NCI-H345 treated with DMSO at 0.1 percent for 48 hours (cell line): ENCODE data around the gene ATP10D.
"Not testable (repeated sequence)": the region's sequence is repeated elsewhere in the genome, so short reads cannot be mapped to it uniquely, and the experiment has no call there.

Source experiments
- DNase-seq: peaks from one replicate; lab custom pipeline; 2025; ENCODE audit not compliant: unreplicated experiment; lab: John Stamatoyannopoulos, UW

ATP10D gene

DNA sequence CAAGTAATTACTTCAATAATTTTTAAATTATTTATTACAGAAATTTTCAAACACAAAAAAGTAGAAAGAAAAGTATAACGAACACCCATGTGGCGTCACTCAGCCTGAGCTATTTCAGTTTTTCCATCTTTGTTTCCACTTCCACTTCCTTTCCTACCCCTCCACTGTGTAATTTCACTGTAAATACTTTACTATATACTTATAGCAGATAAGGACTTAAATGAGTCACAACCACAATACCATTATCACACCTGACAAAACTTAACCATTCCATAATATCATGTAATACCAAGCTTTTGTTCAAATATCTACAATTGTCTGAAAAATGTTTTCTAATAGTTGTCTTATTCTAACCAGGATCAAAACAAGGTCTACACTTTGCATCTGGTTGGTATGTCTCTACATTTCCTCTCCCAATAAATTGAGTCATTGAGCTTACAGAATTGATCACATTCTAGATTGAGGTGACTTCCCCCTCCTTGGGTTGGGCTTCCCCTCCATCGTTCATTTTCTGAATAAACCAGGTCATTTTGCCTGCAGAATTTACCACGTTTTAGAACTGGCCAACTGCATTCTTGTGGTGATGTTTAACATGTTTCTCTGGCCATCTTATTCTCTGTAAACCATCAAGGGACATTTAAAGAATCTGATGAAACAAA lies 48.7 kb downstream of the ATP10D start:
- no peak for DNase-seq

DNA sequence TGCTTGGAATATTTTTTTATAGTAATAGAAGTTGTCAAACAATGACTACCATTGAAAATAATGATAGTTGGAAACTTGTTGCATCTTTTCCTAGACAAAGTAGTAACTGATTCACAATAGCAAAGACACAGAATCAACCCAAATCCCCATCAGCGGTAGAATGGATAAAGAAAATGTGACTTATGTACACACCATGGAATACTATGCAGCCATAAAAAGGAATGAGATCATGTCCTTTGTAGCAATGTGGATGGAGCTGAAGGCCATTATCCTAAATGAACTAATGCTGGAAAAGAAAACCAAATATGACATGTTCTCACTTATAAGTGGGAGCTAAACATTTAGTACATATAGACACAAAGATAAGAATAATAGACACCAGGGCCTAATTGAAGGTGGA lies 49.7 kb downstream of the ATP10D start:
- DNase-seq: no peak

DNA sequence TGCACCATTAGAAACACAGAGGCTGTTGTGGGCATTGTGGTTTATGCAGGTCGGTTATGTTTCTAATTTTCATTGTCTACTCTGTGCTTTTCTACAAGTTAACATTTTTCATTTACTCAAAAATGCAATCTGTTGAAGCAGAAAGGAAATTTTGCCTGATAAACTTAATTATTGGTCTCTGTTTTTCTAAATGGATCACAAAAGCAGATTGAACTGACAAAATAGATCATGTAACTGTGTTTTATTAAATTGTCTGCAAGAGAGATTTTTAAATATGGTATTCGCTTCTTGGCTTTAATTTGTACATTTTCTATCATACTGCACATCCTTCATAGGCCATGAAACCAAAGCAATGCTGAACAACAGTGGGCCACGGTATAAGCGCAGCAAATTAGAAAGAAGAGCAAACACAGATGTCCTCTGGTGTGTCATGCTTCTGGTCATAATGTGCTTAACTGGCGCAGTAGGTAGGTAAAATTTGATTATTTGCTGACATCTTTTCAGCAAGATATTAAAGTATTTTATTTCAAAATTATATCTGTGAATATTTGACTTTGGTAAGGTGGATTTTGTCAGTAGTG lies 50.6 kb downstream of the ATP10D start:
- no peak for DNase-seq

DNA sequence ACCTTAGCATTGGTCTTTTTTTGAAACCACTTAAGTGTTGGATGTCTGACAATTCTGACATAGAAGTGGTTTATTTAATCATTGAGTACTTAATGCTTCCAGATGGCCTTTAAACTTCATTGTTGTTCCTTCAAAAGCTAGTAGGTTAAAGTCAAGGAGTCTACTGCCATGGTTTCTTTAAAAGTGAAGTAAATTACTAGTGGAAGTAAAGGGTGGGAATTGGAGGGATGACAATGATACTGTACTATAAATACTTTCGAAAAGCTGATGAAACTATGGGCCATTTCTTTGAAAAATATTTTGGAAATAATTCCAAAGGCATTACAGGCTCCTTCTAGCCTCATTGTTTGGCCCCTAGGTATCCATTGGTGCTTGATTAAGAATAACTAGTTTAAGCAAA lies 51.9 kb downstream of the ATP10D start:
- no peak for DNase-seq

DNA sequence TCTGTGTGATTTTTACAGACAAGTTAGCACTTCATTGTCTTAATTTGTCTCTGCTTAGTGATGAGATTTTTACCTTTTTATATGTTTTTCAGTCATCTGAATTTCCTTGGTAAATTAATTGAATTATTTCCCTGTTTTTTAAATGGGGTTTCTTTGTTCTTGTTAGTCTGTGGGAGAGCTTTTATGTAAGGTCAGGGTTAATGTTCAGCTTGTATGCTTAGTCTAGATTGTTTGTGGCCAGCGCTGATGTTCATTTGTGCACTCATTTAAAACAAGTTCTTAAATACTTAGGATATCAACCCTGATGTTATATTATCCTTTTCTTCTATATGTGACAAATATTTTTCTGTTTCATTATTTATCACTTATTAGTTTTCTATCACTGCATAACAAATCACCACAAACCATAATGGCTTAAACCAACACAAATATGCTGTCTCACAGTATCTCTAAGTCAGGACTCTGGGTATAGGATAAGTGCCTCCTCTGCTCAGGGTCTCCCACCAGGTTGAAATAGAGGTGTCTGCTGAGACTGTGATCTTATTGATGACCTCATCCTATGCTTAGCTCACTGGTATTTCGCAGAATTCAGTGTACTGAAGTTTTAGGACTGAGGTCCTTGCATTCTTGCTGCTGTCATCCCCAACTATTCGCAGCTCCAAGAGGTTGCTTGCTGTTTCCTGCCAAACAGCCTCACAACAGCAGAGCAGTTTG lies 53.2 kb downstream of the ATP10D start:
- DNase-seq: no peak

DNA sequence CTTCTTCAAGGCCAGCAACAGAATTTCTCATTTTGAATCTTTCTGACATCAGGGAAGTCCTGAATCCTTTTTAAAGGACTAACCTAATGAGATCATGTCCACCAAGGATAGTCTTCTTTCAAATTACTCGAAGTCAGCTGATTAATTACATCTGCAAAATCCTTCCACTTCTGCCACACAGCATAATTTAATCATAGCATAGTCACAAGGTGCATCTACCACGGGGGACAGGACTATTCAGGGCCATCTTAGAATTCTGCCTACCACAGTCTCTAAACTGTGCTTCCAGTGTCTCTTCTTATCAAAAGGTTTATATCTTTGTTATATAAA lies 53.7 kb downstream of the ATP10D start:
- DNase-seq: no peak

DNA sequence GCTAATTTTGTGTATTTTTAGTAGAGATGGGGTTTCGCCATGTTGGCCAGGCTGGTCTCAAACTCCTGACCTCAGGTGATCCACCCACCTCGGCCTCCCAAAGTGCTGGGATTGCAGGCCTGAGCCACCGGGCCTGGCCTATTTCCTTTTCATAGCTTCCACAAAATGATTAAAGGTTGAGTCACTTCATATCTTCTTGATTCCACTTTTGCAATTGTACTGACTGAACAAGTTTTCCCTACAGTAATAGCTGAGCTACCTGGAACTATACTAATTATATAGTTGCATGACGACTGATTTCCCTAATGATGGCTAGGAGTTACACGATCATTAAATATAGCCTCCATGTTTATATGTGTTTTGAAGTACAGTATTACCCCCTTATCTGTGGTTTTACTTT lies 57.6 kb downstream of the ATP10D start:
- DNase-seq: not testable (repeated sequence)

DNA sequence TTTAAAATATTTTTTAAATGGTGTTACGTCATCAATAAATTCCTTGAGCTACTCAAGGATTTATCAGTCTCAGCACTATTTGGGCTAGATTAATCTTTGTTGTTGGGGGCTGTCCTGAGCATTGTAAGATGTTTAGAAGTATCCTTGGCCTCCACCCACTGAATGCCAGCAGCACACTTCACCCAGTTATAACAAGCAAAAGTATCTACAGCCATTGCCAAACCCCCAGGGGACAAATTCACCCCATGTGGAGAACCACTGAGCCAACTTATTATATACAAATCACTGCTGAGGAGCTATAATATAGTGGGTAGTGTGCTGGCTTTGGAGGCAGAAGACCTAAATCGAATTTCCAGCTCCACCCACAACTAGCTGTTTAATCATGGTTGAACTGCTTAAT lies 58.3 kb downstream of the ATP10D start:
- no peak for DNase-seq

DNA sequence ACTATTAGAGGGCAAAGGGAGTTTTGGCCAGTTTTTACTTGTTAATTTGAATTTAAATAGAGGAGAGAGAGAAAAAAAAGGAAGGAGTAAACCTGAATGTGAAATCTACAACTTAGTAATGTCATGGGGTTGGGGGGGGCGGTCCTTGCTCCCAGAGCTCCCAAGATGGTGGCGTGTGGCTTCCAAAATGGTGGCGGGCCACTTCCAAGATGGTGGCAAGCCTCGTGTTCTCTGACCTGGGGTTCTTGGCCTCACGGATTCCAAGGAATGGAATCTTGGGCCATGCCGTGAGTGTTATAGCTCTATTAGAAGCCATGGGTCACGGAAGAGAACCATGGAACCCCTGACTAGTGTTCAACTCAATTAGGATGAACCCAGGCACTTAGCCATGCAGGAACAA lies 65.3 kb downstream of the ATP10D start:
- DNase-seq: not testable (repeated sequence)

DNA sequence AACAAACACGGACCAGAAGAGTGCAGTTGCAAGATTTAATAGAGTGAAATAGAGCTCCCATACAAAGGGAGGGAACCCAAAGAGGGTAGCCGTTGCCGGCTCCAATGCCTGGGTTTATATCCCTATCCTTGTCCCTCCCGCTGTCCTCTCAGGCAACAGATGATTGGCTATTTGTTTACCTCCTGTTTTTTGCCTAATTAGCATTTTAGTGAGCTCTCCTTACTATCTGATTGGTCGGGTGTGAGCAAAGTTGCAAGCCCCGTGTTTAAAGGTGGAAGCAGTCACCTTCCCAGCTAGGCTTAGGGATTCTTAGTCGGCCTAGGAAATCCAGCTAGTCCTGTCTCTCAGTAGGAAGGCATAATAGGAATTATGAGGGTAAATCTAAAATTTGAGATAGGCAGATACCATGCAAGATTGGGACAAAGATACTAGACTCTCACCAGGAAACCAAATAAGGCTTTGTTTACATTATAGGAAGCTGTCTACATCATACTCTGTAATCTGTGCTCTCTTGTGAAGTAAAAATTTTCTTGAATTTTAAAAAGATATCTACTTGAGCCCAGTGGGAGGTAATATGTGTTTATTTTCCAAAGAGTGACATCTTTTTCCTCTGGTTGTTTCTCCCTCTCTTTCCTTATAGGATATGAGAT lies 65.9 kb downstream of the ATP10D start:
- no peak for DNase-seq

DNA sequence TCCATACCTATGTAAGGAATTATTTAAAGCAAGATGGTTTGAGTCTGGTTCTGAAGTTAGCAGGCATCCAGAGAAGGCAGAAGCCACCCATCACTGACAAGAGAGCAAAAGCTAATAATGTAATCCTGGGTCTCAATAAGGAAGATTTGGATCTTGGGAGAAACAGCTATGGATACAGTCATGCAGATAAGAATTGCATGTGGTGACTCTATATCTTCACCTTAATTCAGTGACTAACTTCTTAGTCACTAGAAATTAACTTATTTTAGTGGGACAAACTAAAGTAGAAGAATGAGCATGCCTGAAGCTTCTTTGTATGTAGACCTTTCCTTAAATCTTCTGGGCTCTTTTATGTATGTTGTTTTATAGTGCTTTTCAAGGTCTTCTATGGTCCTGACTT lies 66.6 kb downstream of the ATP10D start:
- no peak for DNase-seq

DNA sequence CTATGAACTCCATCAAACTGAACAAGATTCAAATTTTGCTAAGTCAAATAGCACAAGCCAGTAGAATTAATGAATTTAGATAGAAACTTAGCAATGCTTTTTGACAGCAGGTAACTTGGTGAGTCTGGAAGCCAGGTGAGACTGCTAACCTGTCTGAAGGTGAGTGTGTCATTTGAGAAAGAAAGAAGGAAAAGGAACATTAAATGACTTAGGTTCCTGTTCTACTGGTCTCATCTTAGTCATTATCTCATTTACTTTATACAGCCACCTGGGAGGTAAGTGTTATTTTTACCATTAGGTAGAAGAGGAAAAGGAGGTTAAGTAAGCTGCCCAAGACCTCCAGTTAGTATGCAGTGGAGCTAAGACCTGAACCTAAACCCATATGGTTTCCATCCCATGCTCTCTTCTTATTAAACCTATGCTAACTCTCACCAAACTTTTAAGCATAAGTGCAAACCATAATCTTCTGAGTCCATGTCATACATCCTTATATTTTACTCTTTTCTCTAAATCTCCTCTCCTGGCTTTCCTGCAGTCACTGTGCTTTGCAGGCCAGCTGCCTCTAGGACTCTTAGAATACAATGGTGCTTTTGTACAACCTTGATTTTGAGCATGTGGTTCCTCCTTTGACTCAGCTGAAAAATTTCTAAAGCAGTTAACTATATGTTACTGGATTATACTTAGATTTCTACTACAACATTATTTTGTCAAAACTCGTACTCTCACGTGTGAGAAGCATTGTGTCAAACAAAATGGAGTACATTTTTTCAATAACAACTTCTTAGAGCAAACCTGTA lies 68.5 kb downstream of the ATP10D start:
- no peak for DNase-seq

DNA sequence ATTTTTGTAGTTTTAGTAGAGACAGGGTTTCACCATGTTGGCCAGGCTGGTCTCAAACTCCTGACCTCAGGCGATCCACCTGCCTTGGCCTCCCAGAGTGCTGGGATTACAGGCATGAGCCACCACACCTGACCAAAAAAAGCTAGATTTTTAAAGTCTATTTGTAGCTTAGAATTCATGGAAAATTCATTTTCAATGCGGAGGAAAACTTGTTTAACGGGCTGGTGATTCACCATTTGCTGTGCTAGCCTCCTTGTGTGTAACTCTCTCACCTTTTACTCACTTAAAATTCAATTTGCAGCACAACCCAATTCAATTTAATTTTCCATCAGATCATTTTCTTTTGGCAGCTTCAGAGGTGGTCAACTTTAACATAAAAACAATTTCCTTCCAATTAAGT lies 70.8 kb downstream of the ATP10D start:
- DNase-seq: not testable (repeated sequence)

DNA sequence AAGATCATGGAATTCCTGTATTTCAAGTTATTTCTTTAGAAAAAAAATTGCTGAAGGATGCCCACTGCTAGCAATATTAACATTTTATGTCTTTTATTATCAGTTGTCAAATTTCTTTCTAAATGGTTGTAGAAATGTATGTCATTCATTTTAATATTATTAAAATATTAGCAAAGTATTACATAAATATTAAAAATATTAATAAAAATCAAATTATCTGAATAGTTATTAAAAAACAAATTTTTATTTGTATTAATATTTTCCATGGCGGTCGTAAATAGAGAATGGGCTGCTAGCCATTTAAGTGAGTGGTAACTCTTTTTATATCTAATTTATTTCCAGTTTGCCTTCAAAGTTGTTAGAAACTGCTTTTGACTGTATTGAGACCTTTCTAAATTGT lies 72.2 kb downstream of the ATP10D start:
- DNase-seq: no peak

DNA sequence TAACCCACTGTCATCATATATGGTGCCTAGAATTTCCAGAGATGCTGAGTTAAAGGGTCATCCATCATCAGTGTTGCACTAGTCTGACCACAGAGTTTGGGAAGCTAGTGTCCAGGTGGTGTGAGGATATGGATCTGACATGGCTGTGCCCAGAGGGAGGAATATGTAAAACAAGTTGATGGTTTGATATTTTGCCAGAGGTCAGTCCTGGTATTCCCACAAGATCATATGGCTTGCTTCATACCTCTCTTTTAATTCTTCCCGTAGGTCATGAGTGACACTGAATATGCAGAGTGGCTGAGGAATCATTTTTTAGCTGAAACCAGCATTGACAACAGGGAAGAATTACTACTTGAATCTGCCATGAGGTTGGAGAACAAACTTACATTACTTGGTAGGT lies 75.6 kb downstream of the ATP10D start:
- no peak for DNase-seq

DNA sequence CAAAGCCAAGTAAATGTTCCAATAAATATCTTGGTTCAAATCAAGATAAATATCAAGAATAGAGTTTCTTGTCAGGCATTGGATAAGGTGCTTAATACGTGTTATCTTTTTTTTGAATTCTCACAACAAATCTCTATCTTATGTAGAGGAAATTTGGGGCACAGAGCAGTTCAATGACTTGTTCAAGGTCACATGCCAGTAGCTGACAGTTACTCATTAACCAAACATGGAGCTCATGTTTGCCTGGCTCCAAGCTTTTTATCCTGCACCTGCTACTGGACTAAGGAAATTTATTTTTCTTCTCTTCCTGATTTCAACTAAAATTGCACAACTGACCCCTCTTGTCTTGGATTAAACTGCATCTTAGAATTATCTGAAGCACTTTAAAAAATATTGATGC lies 76.3 kb downstream of the ATP10D start:
- DNase-seq: no peak

DNA sequence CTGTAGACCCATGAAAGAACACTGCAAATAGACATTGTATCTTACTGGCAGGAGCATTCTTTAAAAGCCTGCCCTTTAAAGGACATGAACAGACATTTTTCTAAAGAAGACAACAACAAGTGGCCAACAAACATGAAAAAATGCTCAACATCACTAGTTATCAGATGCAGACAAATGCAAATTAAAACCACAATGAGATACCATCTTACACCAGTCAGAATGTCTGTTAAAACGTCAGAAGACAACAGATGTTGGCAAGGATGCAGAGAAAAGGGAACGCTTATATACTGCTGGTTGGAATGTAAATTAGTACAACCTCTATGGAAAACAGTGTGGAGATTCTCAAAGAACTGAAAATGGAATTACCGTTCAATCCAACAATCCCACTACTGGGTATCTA lies 77.2 kb downstream of the ATP10D start:
- no peak for DNase-seq

DNA sequence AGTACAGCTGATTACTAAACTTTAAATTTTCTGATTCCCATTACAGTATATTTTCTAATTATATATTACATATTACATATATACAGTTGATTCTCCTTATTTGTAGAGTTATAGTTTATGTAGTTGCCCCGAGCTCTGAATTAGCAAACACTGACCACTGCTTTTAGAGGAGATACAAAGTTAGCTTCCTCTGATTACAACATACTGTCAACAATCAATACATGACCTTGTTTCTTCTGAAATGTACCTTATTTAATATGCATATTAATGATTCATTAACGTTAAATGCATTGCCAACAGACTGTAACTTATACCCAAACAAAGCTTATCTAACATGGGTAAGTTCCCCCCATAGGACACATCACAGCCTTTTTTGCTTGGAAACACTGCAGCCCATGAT lies 81.5 kb downstream of the ATP10D start:
- no peak for DNase-seq

DNA sequence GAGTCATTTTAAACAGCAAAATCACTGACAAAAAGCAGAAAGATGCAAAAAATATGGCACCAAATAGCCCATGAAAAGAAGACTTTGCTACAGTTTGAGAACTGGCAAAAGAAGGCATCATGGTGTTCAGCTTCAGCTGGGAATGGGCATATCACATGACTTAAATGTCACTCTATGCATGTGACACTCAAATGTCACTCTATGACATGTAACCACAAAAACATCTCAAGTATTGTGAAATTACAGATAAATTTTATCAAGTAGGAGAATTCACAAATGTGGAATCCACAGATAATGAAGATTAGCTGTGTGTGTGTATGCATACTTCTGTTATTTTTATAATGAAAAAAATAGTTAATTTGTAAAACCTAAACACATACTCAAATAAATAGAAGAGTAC lies 81.9 kb downstream of the ATP10D start:
- DNase-seq: no peak

DNA sequence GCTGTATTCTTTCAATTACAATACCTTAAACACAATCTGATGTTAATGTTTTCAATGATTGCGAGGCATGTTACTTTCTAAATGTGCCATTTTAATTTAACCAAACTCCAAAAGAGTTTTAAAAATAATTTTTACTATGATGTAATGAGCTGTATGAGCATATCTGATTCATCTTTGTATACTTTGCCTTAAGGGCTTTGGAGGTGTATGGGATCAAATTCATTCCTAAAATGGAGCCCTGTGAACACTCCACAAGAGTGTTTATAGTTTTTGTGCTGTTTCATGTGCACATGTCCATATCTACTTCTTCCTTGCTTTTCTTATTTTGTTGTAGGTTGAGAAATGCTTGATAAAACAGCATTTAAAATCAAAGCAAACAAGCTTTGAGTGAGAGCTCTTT lies 82.4 kb downstream of the ATP10D start:
- no peak for DNase-seq

DNA sequence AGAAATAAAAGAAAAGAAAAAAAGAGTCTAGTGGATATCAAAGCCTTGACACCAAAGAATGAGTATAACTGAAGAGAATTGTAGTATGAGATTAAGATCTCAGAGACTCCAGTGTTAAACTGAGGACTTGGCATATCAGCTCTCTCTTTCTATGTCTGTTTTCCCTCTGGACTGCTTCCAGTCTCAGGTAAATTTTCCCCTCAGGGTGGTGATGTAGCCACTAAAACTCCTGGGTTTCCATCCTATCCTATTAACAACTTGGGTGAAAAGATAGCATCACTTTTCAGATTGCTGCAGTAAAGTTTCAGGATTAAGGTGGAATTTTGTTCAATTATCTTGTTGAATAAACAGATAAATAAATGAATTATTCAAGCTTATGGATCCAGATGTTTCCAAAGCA lies 85.7 kb downstream of the ATP10D start:
- DNase-seq: no peak
